HG02870 (cell line): ENCODE data around the gene DTNA.

Experiments
- ATAC-seq: cut with Tn5 transposase; IDR thresholded peaks from one replicate; pipeline ENCODE4 v1.9.1; 2021; ENCODE audit warnings: mild to moderate bottlenecking, moderate library complexity; ENCODE audit not compliant: unreplicated experiment

The DTNA gene

GRCh38 chr18:34928754-34929335 is 218.7 kb downstream of the DTNA start:
- ATAC-seq: no peak

GRCh38 chr18:34929336-34929780 is 219.3 kb downstream of the DTNA start:
- ATAC-seq: no peak

GRCh38 chr18:34932363-34932762 is 222.3 kb downstream of the DTNA start:
- no peak for ATAC-seq

GRCh38 chr18:34932792-34933466 is 222.8 kb downstream of the DTNA start:
- ATAC-seq: no peak

- no peak for ATAC-seq
These were observed 224.0 kb downstream of the DTNA start for GRCh38 chr18:34933909-34934661.

GRCh38 chr18:34936772-34937171 is 226.7 kb downstream of the DTNA start:
- ATAC-seq: no peak

- no peak for ATAC-seq
These were observed 228.0 kb downstream of the DTNA start for GRCh38 chr18:34938090-34938489.
